OCI-LY3 (cell line): ENCODE measurements around the gene ST6GAL1.

Source experiments
- H2AFZ ChIP-seq: fragments of 200-600, 300-600 bp; shearing (Covaris generic); 2 replicates; pipeline ENCODE4 v1.6.0; 2014; ENCODE audit warnings: antibody characterized with exemption, low read depth, low read length
- H3K27ac ChIP-seq: fragments of 200-600, 300-600 bp; sonication (generic); 2 replicates; pipeline ENCODE4 v1.5.1; 2014; ENCODE audit warnings: mild to moderate bottlenecking, low read length, moderate library complexity, mixed read lengths
- H3K27me3 ChIP-seq: fragments of 200-600, 300-600 bp; sonication (generic); 2 replicates; pipeline ENCODE4 v1.6.1; 2014; ENCODE audit warnings: low read depth, low read length, mixed read lengths
- H3K36me3 ChIP-seq: fragments of 200-600, 300-600 bp; sonication (generic); replicated peaks from 2 replicates; pipeline ENCODE3; 2014; ENCODE audit warnings: low read depth, low read length, mixed read lengths
- H3K4me1 ChIP-seq: fragments of 300-600, 200-600 bp; sonication (generic); 2 replicates; pipeline ENCODE4 v1.6.1; 2014; ENCODE audit warnings: low read length, mixed read lengths
- H3K4me2 ChIP-seq: fragments of 200-600, 300-600 bp; sonication (generic); 2 replicates; pipeline ENCODE4 v1.6.1; 2014; ENCODE audit warnings: low read length, mixed read lengths
- H3K4me3 ChIP-seq: fragments of 300-600, 200-600 bp; sonication (generic); 2 replicates; pipeline ENCODE4 v1.5.1; 2014; ENCODE audit warnings: antibody characterized with exemption, mild to moderate bottlenecking, low read length, moderate library complexity
- H3K79me2 ChIP-seq: fragments of 300-600, 200-600 bp; shearing (Covaris generic); 2 replicates; pipeline ENCODE4 v1.6.1; 2014; ENCODE audit warnings: mild to moderate bottlenecking, low read length, mixed read lengths
- H3K9ac ChIP-seq: fragments of 300-600, 200-600 bp; shearing (Covaris generic); 2 replicates; pipeline ENCODE4 v1.6.0; 2014; ENCODE audit warnings: mild to moderate bottlenecking, low read length, moderate library complexity
- H3K9me3 ChIP-seq: fragments of 200-600, 300-600 bp; shearing (Covaris generic); 2 replicates; pipeline ENCODE4 v1.6.1; 2014; ENCODE audit warnings: low read length, mixed read lengths; ENCODE audit not compliant: insufficient read depth
- H4K20me1 ChIP-seq: fragments of 200-600, 300-600 bp; sonication (generic); 2 replicates; pipeline ENCODE4 v1.6.1; 2016; ENCODE audit warnings: low read length, mixed read lengths; ENCODE audit not compliant: insufficient read depth
- CTCF ChIP-seq: fragments of 200-600, 300-600 bp; sonication (generic); IDR thresholded peaks from 2 replicates; pipeline ENCODE4 v1.5.1; 2014; ENCODE audit warnings: antibody characterized with exemption, low read length, low read depth
- EZH2phosphoT487 ChIP-seq: fragments of 200-600 bp; shearing (Covaris generic); IDR thresholded peaks from 2 replicates; pipeline ENCODE4 v1.6.1; 2018; ENCODE audit warnings: antibody characterized with exemption, mixed run types, low read depth

Gene ST6GAL1

GRCh38 chr3:186915806-186916796 is 14.2 kb upstream of the ST6GAL1 start:
- Histone ChIP-seq H3K79me2 (no peaks in the 10 kb centered on the region), H2AFZ (no peak overlapping the region)

GRCh38 chr3:186917512-186918312 is 12.6 kb upstream of the ST6GAL1 start:
- TF ChIP-seq EZH2phosphoT487 (no peak), CTCF (no peak)
- peaks cover 4% of the 10 kb centered on the region for H3K27me3 ChIP-seq

More at GRCh38 chr3:186915806-186916796, 14.2 kb upstream of the ST6GAL1 start:
- Histone ChIP-seq H3K4me2 (no peak overlapping the region), H3K4me1 (no peaks in the 10 kb centered on the region), H3K4me3 (no peak overlapping the region), H3K36me3 (no peaks in the 10 kb centered on the region), H3K27ac (no peak overlapping the region), H3K27me3 (peaks cover 4% of the 10 kb centered on the region), H4K20me1 (no peaks in the 10 kb centered on the region), H3K9me3 (no peaks in the 10 kb centered on the region), H3K9ac (no peak overlapping the region)
- TF ChIP-seq CTCF: no peak
- TF ChIP-seq EZH2phosphoT487: no peak

GRCh38 chr3:186920301-186920700 is 10.0 kb upstream of the ST6GAL1 start:
- TF ChIP-seq CTCF: no peak
- no peak for TF ChIP-seq EZH2phosphoT487
- no peak overlapping the region for H3K4me3 ChIP-seq
- H3K36me3 ChIP-seq: no peaks in the 10 kb centered on the region
- no peak overlapping the region for H2AFZ ChIP-seq
- H4K20me1 ChIP-seq: no peaks in the 10 kb centered on the region
- no peaks in the 10 kb centered on the region for H3K4me1 ChIP-seq
- H3K9me3 ChIP-seq: no peaks in the 10 kb centered on the region
- no peak overlapping the region for H3K27ac ChIP-seq
- no peaks in the 10 kb centered on the region for H3K79me2 ChIP-seq
- H3K27me3 ChIP-seq: peaks cover 4% of the 10 kb centered on the region
- no peak overlapping the region for H3K9ac ChIP-seq
- no peak overlapping the region for H3K4me2 ChIP-seq

More at GRCh38 chr3:186917512-186918312, 12.6 kb upstream of the ST6GAL1 start:
- Histone ChIP-seq H3K27ac (no peak overlapping the region), H3K36me3 (no peaks in the 10 kb centered on the region), H2AFZ (peak overlapping the region; percentile 9; the same call in 1 of the 2 replicates), H3K9ac (no peak overlapping the region), H3K9me3 (no peaks in the 10 kb centered on the region), H3K4me2 (no peak overlapping the region), H3K79me2 (no peaks in the 10 kb centered on the region), H3K4me1 (no peaks in the 10 kb centered on the region), H4K20me1 (no peaks in the 10 kb centered on the region), H3K4me3 (no peak overlapping the region)

- peaks cover 4% of the 10 kb centered on the region; the same call in 1 of the 2 replicates for H3K27me3 ChIP-seq
- H3K9ac ChIP-seq: no peak overlapping the region
- H3K9me3 ChIP-seq: no peaks in the 10 kb centered on the region
- no peak overlapping the region for H2AFZ ChIP-seq
- no peaks in the 10 kb centered on the region for H3K36me3 ChIP-seq
- TF ChIP-seq EZH2phosphoT487: no peak
- no peak for TF ChIP-seq CTCF
- H3K4me3 ChIP-seq: no peak overlapping the region
- no peak overlapping the region for H3K27ac ChIP-seq
- no peaks in the 10 kb centered on the region for H3K4me1 ChIP-seq
- no peaks in the 10 kb centered on the region for H3K79me2 ChIP-seq
- no peak overlapping the region for H3K4me2 ChIP-seq
- H4K20me1 ChIP-seq: no peaks in the 10 kb centered on the region
Observed at GRCh38 chr3:186920796-186921195, 9.5 kb upstream of the ST6GAL1 start.
